GM11168 (cell line): Measurements from ENCODE around the gene COL1A2.

ENCODE experiments used
- in situ Hi-C: fragments of 300-500 bp; cut with MboI; formaldehyde crosslinking; loops from one replicate; pipeline ENCODE4 v1.12.0; 2022; ENCODE audit warnings: low sequenced_read_pairs; ENCODE audit not compliant: unreplicated experiment

The COL1A2 gene

GRCh38 chr7:94452239-94452638 lies 57.5 kb downstream of the COL1A2 start:
- in situ Hi-C loops = no loop called here

- in situ Hi-C loops = no loop called here
Observed at GRCh38 chr7:94453898-94454297, 59.2 kb downstream of the COL1A2 start.

- in situ Hi-C loops = no loop called here
Observed at GRCh38 chr7:94458041-94458440, 63.3 kb downstream of the COL1A2 start.

GRCh38 chr7:94466516-94466915 lies 71.8 kb downstream of the COL1A2 start:
- in situ Hi-C loops = no loop called here

GRCh38 chr7:94471604-94472003 lies 76.9 kb downstream of the COL1A2 start:
- in situ Hi-C loops = no loop called here

- in situ Hi-C loops = no loop called here
Observed at GRCh38 chr7:94472608-94473007, 77.9 kb downstream of the COL1A2 start.

- in situ Hi-C loops = no loop called here
Observed at GRCh38 chr7:94476251-94476840, 81.7 kb downstream of the COL1A2 start.

- in situ Hi-C loops = no loop called here
Observed at GRCh38 chr7:94477878-94478277, 83.2 kb downstream of the COL1A2 start.

GRCh38 chr7:94478648-94479214 lies 84.0 kb downstream of the COL1A2 start:
- in situ Hi-C loops = no loop called here
